Spleen (tissue), 7 donors: Measurements from ENCODE around the gene SLC25A38.

Experiments used
- CTCF ChIP-seq, 11 experiments: fragments of 200-600 bp in 7 of 11; fragments of 450-650 bp in 4 of 11; sonication (generic) in 4 of 11; IDR thresholded peaks in 8 of 11; conservative IDR thresholded peaks in 3 of 11; 1 replicate in 7 of 11; 2 replicates in 4 of 11; pipeline versions ENCODE4 v1.4.0 to v1.8.0; 2016 to 2021; ENCODE audit warnings: antibody characterized with exemption in 11 of 11, inconsistent platforms in 4 of 11, mild to moderate bottlenecking in 1 of 11
- POLR2AphosphoS5 ChIP-seq, 3 donors: sonication (generic); formaldehyde crosslinking; IDR thresholded peaks; one replicate each; pipeline ENCODE4 v1.5.1; 2017; ENCODE audit warnings: antibody characterized with exemption in 3 of 3
- donor health status: DM: no; HTN: no; CAD: no; lungs with moderate emphysema.
- donor health status: DM: no; HTN: no; CAD: no.
- donor health status: DM: no; HTN: no; CAD: no.

GRCh38 chr3:39434574-39434973 lies 51.4 kb downstream of the SLC25A38 start:
- TF ChIP-seq CTCF (IDR thresholded peaks at IDR 0.05 in 8 of 11, conservative IDR thresholded peaks at IDR 0.05 in 3 of 11): no peak
- TF ChIP-seq POLR2AphosphoS5 (IDR thresholded peaks at IDR 0.05): no peak
